ENCODE measurements around the gene UHMK1.

The UHMK1 gene

DNA sequence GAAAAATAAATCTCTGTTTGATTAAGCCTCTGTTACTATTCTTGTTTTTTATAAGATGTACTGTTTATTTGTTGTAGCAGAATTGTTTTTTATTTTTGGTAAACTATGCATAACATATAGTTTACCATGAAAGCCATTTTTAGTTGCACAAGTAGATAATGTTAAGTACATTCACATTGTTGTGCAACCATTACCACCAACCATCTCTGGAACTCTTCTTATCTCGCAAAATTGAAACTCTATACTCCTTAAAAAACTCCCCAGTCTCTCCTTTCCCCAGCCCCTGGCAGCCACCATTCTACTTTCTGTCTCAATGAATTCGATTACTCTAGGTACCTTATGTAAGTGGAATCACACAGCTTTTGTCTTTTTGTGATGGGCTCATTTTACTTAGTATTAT is 27.4 kb upstream of the UHMK1 start:
- TF ChIP-seq CTBP1 (IDR thresholded peaks at IDR 0.05; ENCODE audit: borderline replicate concordance) (no peak), SP1 (IDR thresholded peaks at IDR 0.05) (no peak), FOXA1 (IDR thresholded peaks at IDR 0.05) (no peak), LEF1 (IDR thresholded peaks at IDR 0.05; ENCODE audit: borderline replicate concordance) (no peak), L3MBTL2 (conservative IDR thresholded peaks at IDR 0.05) (no peak), TARDBP (IDR thresholded peaks at IDR 0.05) (no peak), FOXM1 (IDR thresholded peaks at IDR 0.05; ENCODE audit: borderline replicate concordance) (no peak), BHLHE40 (IDR thresholded peaks at IDR 0.05; ENCODE audit: borderline replicate concordance) (no peak), ELF4 (IDR thresholded peaks at IDR 0.05) (no peak), ZNF384 (IDR thresholded peaks at IDR 0.05) (no peak), ARNT (IDR thresholded peaks at IDR 0.05) (no peak), FOXK2 (IDR thresholded peaks at IDR 0.05) (no peak), NFRKB (IDR thresholded peaks at IDR 0.05) (no peak), SUZ12 (IDR thresholded peaks at IDR 0.05) (no peak)
- TF ChIP-seq, protein P1, sequence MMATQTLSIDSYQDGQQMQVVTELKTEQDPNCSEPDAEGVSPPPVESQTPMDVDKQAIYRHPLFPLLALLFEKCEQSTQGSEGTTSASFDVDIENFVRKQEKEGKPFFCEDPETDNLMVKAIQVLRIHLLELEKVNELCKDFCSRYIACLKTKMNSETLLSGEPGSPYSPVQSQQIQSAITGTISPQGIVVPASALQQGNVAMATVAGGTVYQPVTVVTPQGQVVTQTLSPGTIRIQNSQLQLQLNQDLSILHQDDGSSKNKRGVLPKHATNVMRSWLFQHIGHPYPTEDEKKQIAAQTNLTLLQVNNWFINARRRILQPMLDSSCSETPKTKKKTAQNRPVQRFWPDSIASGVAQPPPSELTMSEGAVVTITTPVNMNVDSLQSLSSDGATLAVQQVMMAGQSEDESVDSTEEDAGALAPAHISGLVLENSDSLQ (IDR thresholded peaks at IDR 0.05) = no peak
- POLR2A ChIA-PET = no interaction called here
- no peak for DNase-seq (ENCODE audit: extremely low spot score)
- CTCF ChIA-PET = no interaction called here

DNA sequence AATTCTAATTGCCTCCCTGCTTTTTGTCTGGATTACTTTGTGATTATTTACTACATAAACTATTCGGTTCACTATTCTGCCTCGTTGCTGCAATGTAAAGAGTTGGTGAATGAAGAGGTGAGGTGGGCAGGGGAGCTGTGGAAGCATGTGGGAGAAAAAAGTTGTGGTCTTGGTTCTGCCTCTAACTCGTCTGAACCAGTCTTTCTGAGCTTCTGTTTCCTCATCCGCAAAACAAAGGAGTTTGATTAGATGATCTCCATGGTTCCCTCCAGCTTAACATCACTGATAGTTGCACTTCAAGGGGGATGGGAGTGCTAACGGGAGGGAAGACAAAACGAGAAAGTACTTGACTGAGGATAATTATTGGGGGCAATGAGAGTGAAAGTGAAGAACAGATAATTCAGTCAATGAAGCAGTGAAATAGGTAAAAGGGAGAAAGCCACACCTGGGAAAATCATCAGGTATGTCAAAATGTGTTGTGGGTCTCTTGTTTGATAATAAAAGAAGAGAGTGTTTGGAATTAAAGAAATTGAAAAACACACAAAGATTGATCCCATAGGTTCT is 26.2 kb upstream of the UHMK1 start:
- POLR2A ChIA-PET = no interaction called here
- CTCF ChIA-PET = no interaction called here
- no peak for TF ChIP-seq NFRKB (IDR thresholded peaks at IDR 0.05)
- no peak for DNase-seq (ENCODE audit: extremely low spot score)

DNA sequence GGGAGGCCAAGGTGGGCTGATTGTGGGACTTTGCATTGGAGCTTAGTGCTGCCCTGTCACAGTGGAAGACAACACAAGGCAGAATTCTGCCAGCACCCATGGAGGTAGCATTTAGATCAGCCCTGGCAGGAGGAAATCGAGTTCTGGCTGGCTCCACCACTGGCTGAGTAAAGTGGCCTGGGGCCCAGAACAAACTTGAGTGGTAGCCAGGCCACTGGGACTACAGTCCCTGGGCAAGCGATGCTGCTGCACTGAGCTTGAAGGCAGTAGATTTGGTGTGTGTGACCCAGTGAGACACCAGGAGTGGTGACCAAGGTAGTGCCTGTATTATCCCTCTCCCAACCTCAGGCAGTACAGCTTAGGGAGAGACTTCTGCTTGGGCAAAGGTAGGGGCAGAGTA is 22.5 kb upstream of the UHMK1 start:
- DNase-seq (ENCODE audit: extremely low spot score) = no peak
- CTCF ChIA-PET = no interaction called here
- POLR2A ChIA-PET = no interaction called here
- no peak for TF ChIP-seq LEF1 (IDR thresholded peaks at IDR 0.05; ENCODE audit: borderline replicate concordance)
- TF ChIP-seq, protein P1 (IDR thresholded peaks at IDR 0.05) = no peak
- TF ChIP-seq FOXA1 (IDR thresholded peaks at IDR 0.05) = no peak
- no peak for TF ChIP-seq SUZ12 (IDR thresholded peaks at IDR 0.05)

DNA sequence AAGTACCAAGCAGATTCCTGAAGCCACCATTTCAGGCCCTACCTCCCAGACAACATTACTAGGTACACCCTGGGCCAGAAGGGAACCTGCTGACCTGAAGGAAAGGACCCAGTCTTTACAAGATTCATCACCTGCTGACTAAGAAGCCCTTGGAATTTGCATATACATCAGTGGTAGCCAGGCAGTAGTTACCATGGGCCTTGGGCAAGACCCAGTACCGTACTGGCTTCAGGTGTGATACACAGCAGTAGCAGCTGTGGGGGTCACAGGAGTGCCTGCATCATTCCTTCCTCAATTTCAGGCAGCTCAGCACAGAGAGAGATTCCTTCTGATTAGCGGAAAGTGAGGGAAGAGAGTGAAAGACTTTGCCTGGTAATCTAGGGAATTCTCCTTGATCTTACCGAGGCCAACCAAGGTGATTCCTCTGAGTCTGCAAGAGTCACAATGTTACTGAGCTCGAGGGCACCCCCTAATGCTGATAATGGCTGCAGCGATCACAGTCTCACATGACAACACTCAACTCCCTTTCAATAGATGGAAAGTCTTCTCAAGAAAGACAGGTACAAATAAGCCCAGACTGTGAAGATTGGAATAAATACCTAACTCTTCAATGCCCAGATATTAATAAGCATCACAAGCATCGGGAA is 22.0 kb upstream of the UHMK1 start:
- ChIA-PET CTCF (interaction anchor here (0.5 kb wide), 1 partner anchor 405 kb away, joined by 6 read pairs; no protein-coding TSS in a partner anchor), POLR2A (no interaction called here)
- TF ChIP-seq ZNF384 (IDR thresholded peaks at IDR 0.05) = no peak
- TF ChIP-seq FOXK2 (IDR thresholded peaks at IDR 0.05) = no peak
- no peak for TF ChIP-seq L3MBTL2 (conservative IDR thresholded peaks at IDR 0.05)
- no peak for DNase-seq (ENCODE audit: extremely low spot score)

DNA sequence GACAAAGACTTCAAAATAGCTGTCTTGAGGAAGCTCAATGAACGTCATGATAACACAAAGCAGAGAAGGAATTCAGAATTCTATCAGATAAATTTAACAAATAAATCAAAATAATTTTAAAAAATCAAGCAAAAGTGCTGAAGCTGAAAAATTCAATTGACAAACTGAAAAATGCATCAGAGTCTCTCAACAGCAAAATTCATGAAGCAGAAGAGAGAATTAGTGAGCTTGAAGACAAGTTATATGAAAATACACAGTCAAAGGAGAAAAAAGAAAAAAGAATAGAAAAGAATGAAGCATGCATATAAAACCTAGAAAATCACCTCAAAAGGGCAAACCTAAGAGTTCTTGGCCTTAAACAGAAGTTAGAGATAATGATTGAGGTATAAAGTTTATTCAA is 21.0 kb upstream of the UHMK1 start:
- CTCF ChIA-PET = no interaction called here
- POLR2A ChIA-PET = no interaction called here
- TF ChIP-seq SP1 (IDR thresholded peaks at IDR 0.05) (no peak), ZNF384 (IDR thresholded peaks at IDR 0.05) (no peak), LEF1 (IDR thresholded peaks at IDR 0.05; ENCODE audit: borderline replicate concordance) (no peak), FOXM1 (IDR thresholded peaks at IDR 0.05; ENCODE audit: borderline replicate concordance) (no peak), ARNT (IDR thresholded peaks at IDR 0.05) (no peak), L3MBTL2 (conservative IDR thresholded peaks at IDR 0.05) (no peak), FOXK2 (IDR thresholded peaks at IDR 0.05) (no peak), FOXA1 (IDR thresholded peaks at IDR 0.05) (no peak), ELF4 (IDR thresholded peaks at IDR 0.05) (no peak), SUZ12 (IDR thresholded peaks at IDR 0.05) (no peak), HDGF (IDR thresholded peaks at IDR 0.05; ENCODE audit: borderline replicate concordance) (no peak), NFRKB (IDR thresholded peaks at IDR 0.05) (no peak), TARDBP (IDR thresholded peaks at IDR 0.05) (no peak), BHLHE40 (IDR thresholded peaks at IDR 0.05; ENCODE audit: borderline replicate concordance) (no peak), CTBP1 (IDR thresholded peaks at IDR 0.05; ENCODE audit: borderline replicate concordance) (no peak)
- TF ChIP-seq, protein P1 (IDR thresholded peaks at IDR 0.05) = no peak
- no peak for DNase-seq (ENCODE audit: extremely low spot score)

DNA sequence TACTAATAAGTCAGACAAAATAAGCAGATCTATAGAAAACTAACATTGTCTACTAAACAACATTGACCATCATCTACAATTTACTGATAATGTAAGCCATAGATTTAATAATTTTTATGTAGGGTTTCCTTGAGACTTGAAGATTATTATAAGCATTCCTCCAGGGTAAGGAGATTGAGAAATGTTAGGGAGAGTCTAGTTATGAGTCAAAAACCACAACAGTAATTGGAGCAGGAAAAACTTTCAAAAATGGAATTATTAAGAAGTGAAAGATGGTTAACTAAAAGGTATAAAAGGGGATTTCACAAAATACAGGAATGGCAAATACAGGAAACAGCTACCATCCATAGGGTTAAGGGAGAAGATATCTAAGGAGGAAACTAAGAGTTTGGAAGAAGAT is 12.4 kb upstream of the UHMK1 start:
- DNase-seq (ENCODE audit: extremely low spot score) = no peak
- TF ChIP-seq HDGF (IDR thresholded peaks at IDR 0.05; ENCODE audit: borderline replicate concordance) (no peak), L3MBTL2 (conservative IDR thresholded peaks at IDR 0.05) (no peak), CTBP1 (IDR thresholded peaks at IDR 0.05; ENCODE audit: borderline replicate concordance) (no peak), FOXA1 (IDR thresholded peaks at IDR 0.05) (no peak), ELF4 (IDR thresholded peaks at IDR 0.05) (no peak), TARDBP (IDR thresholded peaks at IDR 0.05) (no peak), SUZ12 (IDR thresholded peaks at IDR 0.05) (no peak), FOXK2 (IDR thresholded peaks at IDR 0.05) (no peak), BHLHE40 (IDR thresholded peaks at IDR 0.05; ENCODE audit: borderline replicate concordance) (no peak), ARNT (IDR thresholded peaks at IDR 0.05) (no peak), NFRKB (IDR thresholded peaks at IDR 0.05) (no peak), ZNF384 (IDR thresholded peaks at IDR 0.05) (no peak)
- TF ChIP-seq, protein P1 (IDR thresholded peaks at IDR 0.05) = no peak
- ChIA-PET POLR2A (no interaction called here), CTCF (no interaction called here)

Data from HEK293T (cell line).